Smooth muscle cell (in vitro differentiated cells): ENCODE results near the gene SLC25A48. TPM values are rescaled to one million over a fixed set of nuclear protein-coding genes. Genes with fewer than 3 reads are reported as not detected.

Experiments
- DNase-seq: peaks from one replicate; lab custom pipeline; 2025; ENCODE audit not compliant: unreplicated experiment; lab: John Stamatoyannopoulos, UW
- H2AFZ ChIP-seq: fragments of 200-600 bp; sonication (generic); 2 replicates; pipeline ENCODE4 v1.6.0; 2016; ENCODE audit warnings: antibody characterized with exemption, low read depth, mild to moderate bottlenecking
- H3F3A ChIP-seq: fragments of 200-600 bp; sonication (generic); 2 replicates; pipeline ENCODE4 v1.6.0; 2017; ENCODE audit warnings: antibody characterized with exemption, low read depth
- H3K27ac ChIP-seq: fragments of 200-600 bp; sonication (generic); 2 replicates; pipeline ENCODE4 v1.5.1; 2016; ENCODE audit warnings: low read depth, mild to moderate bottlenecking
- H3K27me3 ChIP-seq: fragments of 200-600 bp; sonication (generic); 2 replicates; pipeline ENCODE4 v1.6.1; 2016; ENCODE audit warnings: low read depth, mild to moderate bottlenecking
- H3K36me3 ChIP-seq: fragments of 200-600 bp; sonication (generic); 2 replicates; pipeline ENCODE4 v1.5.1; 2016; ENCODE audit warnings: low read depth
- H3K4me1 ChIP-seq: fragments of 200-600 bp; sonication (generic); 2 replicates; pipeline ENCODE4 v1.5.1; 2016; ENCODE audit warnings: low read depth
- H3K4me2 ChIP-seq: fragments of 200-600 bp; sonication (generic); 2 replicates; pipeline ENCODE4 v1.6.0; 2016; ENCODE audit warnings: mild to moderate bottlenecking
- H3K4me3 ChIP-seq: fragments of 200-600 bp; sonication (generic); 2 replicates; pipeline ENCODE4 v1.5.1; 2016; ENCODE audit warnings: mild to moderate bottlenecking
- H3K79me2 ChIP-seq: fragments of 200-600 bp; sonication (generic); 2 replicates; pipeline ENCODE4 v1.6.0; 2016; ENCODE audit warnings: low read depth, mild to moderate bottlenecking
- H3K9ac ChIP-seq: fragments of 200-600 bp; sonication (generic); 2 replicates; pipeline ENCODE4 v1.6.0; 2016; ENCODE audit warnings: low read depth
- H3K9me3 ChIP-seq: fragments of 200-600 bp; sonication (generic); replicated peaks from 2 replicates; pipeline ENCODE4 v1.5.1; 2016; ENCODE audit warnings: low read depth
- H4K20me1 ChIP-seq: fragments of 200-600 bp; sonication (generic); 2 replicates; pipeline ENCODE4 v1.6.0; 2016; ENCODE audit warnings: low read depth
- CTCF ChIP-seq: fragments of 200-600 bp; sonication (generic); IDR thresholded peaks from 2 replicates; pipeline ENCODE4 v1.5.1; 2017; ENCODE audit warnings: borderline replicate concordance, mild to moderate bottlenecking, antibody characterized with exemption; ENCODE audit not compliant: insufficient read depth, poor library complexity, severe bottlenecking
- WGBS: methylation state at CpG from one replicate; pipeline ENCODE4 v1.1.7; 2016; ENCODE audit warnings: low lambda C conversion rate; 5-methylcytosine and 5-hydroxymethylcytosine counted together
- polyA plus RNA-seq: library from polyadenylated mRNA; unstranded; fragments of >200 nt; fragmentation: Nextera tagmentation; extraction: Ambion mirVana; gene quantifications from 2 replicates; pipeline ENCODE4 v1.2.1, GENCODE V29; 2016
- total RNA-seq: library from RNA; depleted of rRNA; stranded (reverse); fragments of >200 nt; gene quantifications from 2 replicates; pipeline ENCODE4 v1.2.3, GENCODE V29; 2014

Gene SLC25A48
- total RNA-seq = 0.99 and 4.0 TPM in 2 replicates
- polyA plus RNA-seq = 0.85 and 1.7 TPM in 2 replicates

- Histone ChIP-seq H3K4me2 (peak within 1 kb of the TSS; percentile 99), H3K36me3 (no peaks in the 10 kb centered on the region), H3K9me3 (no peaks in the 10 kb centered on the region), H3K9ac (no peak within 1 kb of the TSS), H3K4me1 (no peaks in the 10 kb centered on the region), H3K4me3 (peak within 1 kb of the TSS; percentile 69), H3K27ac (no peak within 1 kb of the TSS), H2AFZ (peak within 1 kb of the TSS; percentile 73), H4K20me1 (no peaks in the 10 kb centered on the region), H3K27me3 (peaks cover 52% of the 10 kb centered on the region), H3F3A (no peaks in the 10 kb centered on the region), H3K79me2 (no peaks in the 10 kb centered on the region)
- DNase-seq = peak; percentile 15
- 5% methylated on average over 66 of the region's 68 CpGs for WGBS
- TF ChIP-seq CTCF = peak; percentile 62
Measured at GRCh38 chr5:135834639-135835529, at the start of gene SLC25A48. Gene SLC25A48 (plus strand): TSS chr5:135834663. CDS start chr5:135834848, 185 bp downstream.

GRCh38 chr5:135800656-135801055, 33.8 kb upstream of the SLC25A48 start:
- no peaks in the 10 kb centered on the region for H3K79me2 ChIP-seq
- no peak overlapping the region for H3K9ac ChIP-seq
- H3K36me3 ChIP-seq = no peaks in the 10 kb centered on the region
- no peaks in the 10 kb centered on the region for H4K20me1 ChIP-seq
- DNase-seq = no peak
- H3K4me2 ChIP-seq = no peak overlapping the region
- no peaks in the 10 kb centered on the region for H3F3A ChIP-seq
- H3K9me3 ChIP-seq = no peaks in the 10 kb centered on the region
- H3K4me3 ChIP-seq = no peak overlapping the region
- no peak overlapping the region for H3K27ac ChIP-seq
- WGBS = 84% methylated on average over 10 of the region's 10 CpGs
- TF ChIP-seq CTCF = no peak
- H2AFZ ChIP-seq = no peak overlapping the region
- H3K4me1 ChIP-seq = no peaks in the 10 kb centered on the region
- H3K27me3 ChIP-seq = peaks cover 44% of the 10 kb centered on the region

- Histone ChIP-seq H3K79me2 (no peaks in the 10 kb centered on the region), H2AFZ (no peak overlapping the region), H3K9ac (no peak overlapping the region), H3K36me3 (no peaks in the 10 kb centered on the region), H3K4me2 (no peak overlapping the region), H3K27ac (no peak overlapping the region), H4K20me1 (no peaks in the 10 kb centered on the region), H3K4me1 (no peaks in the 10 kb centered on the region), H3K27me3 (no peaks in the 10 kb centered on the region), H3F3A (no peaks in the 10 kb centered on the region), H3K9me3 (no peaks in the 10 kb centered on the region), H3K4me3 (no peak overlapping the region)
- DNase-seq = no peak
- 67% methylated on average over 7 of the region's 7 CpGs for WGBS
- no peak for TF ChIP-seq CTCF
Measured at GRCh38 chr5:135810188-135810943, 24.1 kb upstream of the SLC25A48 start.
